C4-2B (cell line): ENCODE results near the gene NKD1.

ENCODE experiments used
- ZFX ChIP-seq: fragments of 450-650 bp; IDR thresholded peaks from 2 replicates; pipeline ENCODE4 v1.6.1; 2017
- TF ChIP-seq, protein P1 (sequence below): fragments of 450-650 bp; conservative IDR thresholded peaks from 2 replicates; pipeline ENCODE4 v1.5.1; 2017; ENCODE audit warnings: mild to moderate bottlenecking

DNA sequence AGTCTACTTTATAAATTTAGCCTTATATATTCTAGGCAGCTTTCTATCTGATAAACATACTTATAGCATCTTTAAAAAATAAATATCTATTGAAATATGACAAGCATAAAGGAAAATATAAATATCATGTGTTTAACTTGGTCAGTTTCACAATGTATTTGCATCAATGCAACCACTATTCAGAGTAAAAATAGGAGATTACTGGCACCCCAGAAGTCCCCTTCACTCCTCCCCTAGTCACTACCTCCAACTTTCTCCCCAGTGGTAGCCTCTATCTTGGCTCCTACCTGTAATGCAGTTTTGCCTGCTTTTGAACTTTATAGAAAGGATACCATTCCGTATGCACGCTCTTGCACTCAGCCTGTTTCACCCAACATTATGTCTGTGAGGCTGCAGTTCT, 142.0 kb downstream of the NKD1 start:
- TF ChIP-seq, protein P1, sequence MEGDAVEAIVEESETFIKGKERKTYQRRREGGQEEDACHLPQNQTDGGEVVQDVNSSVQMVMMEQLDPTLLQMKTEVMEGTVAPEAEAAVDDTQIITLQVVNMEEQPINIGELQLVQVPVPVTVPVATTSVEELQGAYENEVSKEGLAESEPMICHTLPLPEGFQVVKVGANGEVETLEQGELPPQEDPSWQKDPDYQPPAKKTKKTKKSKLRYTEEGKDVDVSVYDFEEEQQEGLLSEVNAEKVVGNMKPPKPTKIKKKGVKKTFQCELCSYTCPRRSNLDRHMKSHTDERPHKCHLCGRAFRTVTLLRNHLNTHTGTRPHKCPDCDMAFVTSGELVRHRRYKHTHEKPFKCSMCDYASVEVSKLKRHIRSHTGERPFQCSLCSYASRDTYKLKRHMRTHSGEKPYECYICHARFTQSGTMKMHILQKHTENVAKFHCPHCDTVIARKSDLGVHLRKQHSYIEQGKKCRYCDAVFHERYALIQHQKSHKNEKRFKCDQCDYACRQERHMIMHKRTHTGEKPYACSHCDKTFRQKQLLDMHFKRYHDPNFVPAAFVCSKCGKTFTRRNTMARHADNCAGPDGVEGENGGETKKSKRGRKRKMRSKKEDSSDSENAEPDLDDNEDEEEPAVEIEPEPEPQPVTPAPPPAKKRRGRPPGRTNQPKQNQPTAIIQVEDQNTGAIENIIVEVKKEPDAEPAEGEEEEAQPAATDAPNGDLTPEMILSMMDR = no peak
- no peak for TF ChIP-seq ZFX
